GM10248 (cell line): ENCODE measurements around the gene ADAMTS18.
"Not testable (repeated sequence)": the region's sequence is repeated elsewhere in the genome, so short reads cannot be mapped to it uniquely, and the experiment has no call there.

ENCODE experiments used
- CTCF ChIA-PET: fragments of 300-600 bp; sonication (Branson Sonifier 250); formaldehyde crosslinking; extraction: SDS; loops from one replicate; lab custom pipeline; 2021; ENCODE audit warnings: antibody characterized with exemption; lab: Yijun Ruan, JAX
- POLR2A ChIA-PET: fragments of 350-650 bp; sonication (Branson Sonifier 250); formaldehyde crosslinking; extraction: SDS; loops from one replicate; lab custom pipeline; 2020; ENCODE audit warnings: antibody characterized with exemption; lab: Yijun Ruan, JAX
- DNase-seq: peaks from one replicate; pipeline ENCODE4 v3.0.0; 2012; ENCODE audit errors: extremely low spot score
- CTCF ChIP-seq: IDR thresholded peaks from 2 replicates; pipeline ENCODE4 v1.5.1; 2012; ENCODE audit warnings: mild to moderate bottlenecking, low read depth; ENCODE audit errors: extremely low read depth, missing control alignments, control extremely low read depth

Gene ADAMTS18

GRCh38 chr16:77290451-77291115 is 144.3 kb downstream of the ADAMTS18 start:
- no peak for DNase-seq
- POLR2A ChIA-PET, result no interaction called here
- CTCF ChIA-PET, result no interaction called here
- TF ChIP-seq CTCF, result no peak

GRCh38 chr16:77289331-77289809 is 145.5 kb downstream of the ADAMTS18 start:
- POLR2A ChIA-PET, result no interaction called here
- no peak for TF ChIP-seq CTCF
- no peak for DNase-seq
- CTCF ChIA-PET, result no interaction called here

GRCh38 chr16:77288222-77288621 is 146.6 kb downstream of the ADAMTS18 start:
- CTCF ChIA-PET, result no interaction called here
- DNase-seq, result no peak
- TF ChIP-seq CTCF, result no peak
- POLR2A ChIA-PET, result no interaction called here

GRCh38 chr16:77285676-77286075 is 149.2 kb downstream of the ADAMTS18 start:
- TF ChIP-seq CTCF, result no peak
- POLR2A ChIA-PET, result no interaction called here
- no peak for DNase-seq
- CTCF ChIA-PET, result no interaction called here

- POLR2A ChIA-PET, result no interaction called here
- CTCF ChIA-PET, result no interaction called here
- DNase-seq, result no peak
- no peak for TF ChIP-seq CTCF
Observed at GRCh38 chr16:77282345-77282744, 152.5 kb downstream of the ADAMTS18 start.

- POLR2A ChIA-PET, CTCF ChIA-PET, DNase-seq: not testable (repeated sequence)
Observed at GRCh38 chr16:77279316-77279715, 155.5 kb downstream of the ADAMTS18 start.

- TF ChIP-seq CTCF, result no peak
- no peak for DNase-seq
- POLR2A ChIA-PET, result no interaction called here
- CTCF ChIA-PET, result interaction anchor here (1.5 kb wide), 1 partner anchor 29 kb away, joined by 3 read pairs; no protein-coding TSS in a partner anchor
Observed at GRCh38 chr16:77277571-77277970, 157.3 kb downstream of the ADAMTS18 start.
